GM12878 (cell line): Measurements from ENCODE around the gene FOSL1. TPM values are rescaled to one million over a fixed set of nuclear protein-coding genes. Genes with fewer than 3 reads are reported as not detected.

Source experiments
- ATAC-seq: fragments of 200-7000 bp; cut with Tn5 transposase; 3 replicates; pipeline ENCODE4 v1.9.1; 2020; ENCODE audit warnings: mild to moderate bottlenecking, moderate library complexity
- BruUV-seq: library from RNA; stranded (reverse); fragments of 400-500 nt; replicated peaks from 2 replicates; lab custom pipeline; 2021; lab: Mats Ljungman, UMichigan
- CTCF ChIA-PET: fragments of 300-600 bp; sonication (Branson Sonifier 250); formaldehyde crosslinking; extraction: SDS; loops from one replicate; lab custom pipeline; 2021; ENCODE audit warnings: inconsistent platforms; lab: Yijun Ruan, JAX
- POLR2A ChIA-PET: fragments of 350-600 bp; formaldehyde crosslinking; extraction: SDS; loops from one replicate; lab custom pipeline; 2021; ENCODE audit warnings: inconsistent platforms; lab: Charles Lee
- RAD21 ChIA-PET: fragments of 300-600 bp; sonication (Branson Sonifier 250); formaldehyde crosslinking; loops from one replicate; lab custom pipeline; 2023; ENCODE audit warnings: antibody characterized with exemption; ENCODE audit not compliant: unreplicated experiment; lab: Charles Lee
- SMC1A ChIA-PET: fragments of 300-600 bp; sonication (Branson Sonifier 250); formaldehyde crosslinking; loops from one replicate; lab custom pipeline; 2023; ENCODE audit not compliant: unreplicated experiment, uncharacterized antibody; lab: Charles Lee
- DNase-seq: peaks from one replicate; pipeline ENCODE4 v3.0.0-alpha.2; 2011; ENCODE audit warnings: low read depth, low spot score
- FAIRE-seq: peaks from 3 replicates; lab custom pipeline; 2011; peaks lifted over from hg19 to GRCh38; lab: Jason Lieb, UNC
- H2AFZ ChIP-seq: 2 replicates; pipeline ENCODE4 v1.6.0; 2011; ENCODE audit warnings: low read depth, low read length, control low read depth; ENCODE audit not compliant: control insufficient read depth
- H3K27ac ChIP-seq: 2 replicates; pipeline ENCODE4 v1.5.1; 2011; ENCODE audit warnings: control low read depth; ENCODE audit not compliant: control insufficient read depth, insufficient read depth
- H3K27me3 ChIP-seq, 2 experiments: replicated peaks in 1 of 2; 2 replicates each; pipeline versions ENCODE4 v1.6.0 to v1.6.1; 2011; ENCODE audit warnings: low read length in 1 of 2; ENCODE audit not compliant: control insufficient read depth in 2 of 2, insufficient read depth in 2 of 2
- H3K36me3 ChIP-seq, 2 experiments: 2 replicates each; pipeline ENCODE4 v1.5.1; 2011; ENCODE audit warnings: low read length in 1 of 2; ENCODE audit not compliant: control insufficient read depth in 2 of 2, insufficient read depth in 2 of 2
- H3K4me1 ChIP-seq: 2 replicates; pipeline ENCODE4 v1.6.1; 2011; ENCODE audit warnings: mild to moderate bottlenecking, low read length, moderate library complexity, mixed read lengths; ENCODE audit not compliant: control insufficient read depth, insufficient read depth
- H3K4me2 ChIP-seq: 2 replicates; pipeline ENCODE4 v1.6.0; 2011; ENCODE audit warnings: control low read depth; ENCODE audit not compliant: control insufficient read depth, insufficient read depth
- H3K4me3 ChIP-seq: fragments of 200-600 bp; sonication (generic); 2 replicates; pipeline ENCODE4 v1.5.1; 2016
- H3K79me2 ChIP-seq: 2 replicates; pipeline ENCODE4 v1.6.0; 2011; ENCODE audit warnings: low read length; ENCODE audit not compliant: control insufficient read depth, insufficient read depth
- H3K9ac ChIP-seq: 2 replicates; pipeline ENCODE4 v1.8.0; 2011; ENCODE audit warnings: low read length, control low read depth, mixed read lengths; ENCODE audit not compliant: control insufficient read depth, insufficient read depth
- H3K9me3 ChIP-seq: replicated peaks from 3 replicates; pipeline ENCODE4 v1.5.1; 2011; ENCODE audit warnings: mild to moderate bottlenecking, low read length; ENCODE audit not compliant: control insufficient read depth, insufficient read depth
- H4K20me1 ChIP-seq: 2 replicates; pipeline ENCODE4 v1.6.0; 2011; ENCODE audit not compliant: control insufficient read depth, insufficient read depth
- HDAC6 ChIP-seq: fragments of 200-600 bp; sonication (generic); IDR thresholded peaks from one replicate; pipeline ENCODE4 v1.8.0; 2017; ENCODE audit warnings: antibody characterized with exemption; ENCODE audit not compliant: unreplicated experiment
- IRF5 ChIP-seq: fragments of 450-650 bp; IDR thresholded peaks from 2 replicates; pipeline ENCODE4 v1.6.1; 2017; ENCODE audit warnings: borderline replicate concordance
- NR2C2 ChIP-seq: IDR thresholded peaks from 2 replicates; pipeline ENCODE4 v1.6.1; 2011; ENCODE audit warnings: borderline replicate concordance, low read depth; ENCODE audit not compliant: control insufficient read depth, insufficient read length
- POLR2AphosphoS2 ChIP-seq: IDR thresholded peaks from 2 replicates; pipeline ENCODE4 v1.6.1; 2011; ENCODE audit warnings: low read depth, mild to moderate bottlenecking, low read length, improper control_type of control experiment, moderate library complexity
- POLR2AphosphoS5 ChIP-seq: IDR thresholded peaks from 2 replicates; pipeline ENCODE4 v1.6.1; 2011; ENCODE audit warnings: mild to moderate bottlenecking, low read length, inconsistent platforms
- ZZZ3 ChIP-seq: IDR thresholded peaks from 2 replicates; pipeline ENCODE4 v1.6.1; 2011; ENCODE audit warnings: low read depth; ENCODE audit not compliant: control insufficient read depth, insufficient read length
- WGBS: methylation state at CpG from one replicate; pipeline ENCODE4 v1.1.6; 2016; ENCODE audit warnings: low lambda C conversion rate; ENCODE audit not compliant: insufficient replicate concordance, insufficient coverage; ENCODE audit errors: missing lambda C conversion rate; 5-methylcytosine and 5-hydroxymethylcytosine counted together
- in situ Hi-C: fragments of 300-500 bp; cut with MboI; formaldehyde crosslinking; loops from 9 replicates; pipeline ENCODE4 v1.14.3; 2018; ENCODE audit warnings: mixed read lengths
- intact Hi-C: fragments of 100-400 bp; cut with micrococcal nuclease; formaldehyde crosslinking; loops from one replicate; pipeline ENCODE4 v1.14.2; 2022; ENCODE audit not compliant: unreplicated experiment
- polyA plus RNA-seq, 11 experiments: library from polyadenylated mRNA; depleted of rRNA in 4 of 11; unstranded in 6 of 11; stranded (reverse) in 5 of 11; fragments of >200 nt; fragmentation: Nextera tagmentation in 4 of 11; fragmentation: Illumina TruSeq in 1 of 11; extraction: Ambion mirVana in 4 of 11; extraction: Trizol in 1 of 11; gene quantifications; 1 replicate in 1 of 11; 2 replicates in 10 of 11; pipeline versions ENCODE4 v1.2.1 to v1.2.3, GENCODE V29; 2011 to 2016; ENCODE audit warnings: inconsistent platforms in 2 of 11, missing spikeins in 2 of 11, low read depth in 1 of 11
- total RNA-seq, 4 experiments: library from RNA; depleted of rRNA in 3 of 4; stranded (reverse); fragments of >200 nt in 3 of 4; fragmentation: Illumina TruSeq in 1 of 4; extraction: Trizol in 1 of 4; gene quantifications; 2 replicates each; pipeline versions ENCODE4 v1.2.1 to v1.2.3, GENCODE V29; 2013 to 2021
- TF ChIP-seq, protein P1 (sequence below): fragments of 450-650 bp; IDR thresholded peaks from 2 replicates; pipeline ENCODE4 v1.6.1; 2016; ENCODE audit warnings: mild to moderate bottlenecking, moderate library complexity, borderline replicate concordance

The FOSL1 gene
- total and polyA plus RNA-seq, 10 of the 15 experiments (the other 5 are each of a cell fraction or from before 2014, with no cell fraction given): 0.82 to 5.4 (median 2.1) TPM

GRCh38 chr11:65894034-65894591, 6.1 kb downstream of the FOSL1 start (continued):
- TF ChIP-seq NR2C2: no peak
- TF ChIP-seq ZZZ3: no peak
- TF ChIP-seq, protein P1, sequence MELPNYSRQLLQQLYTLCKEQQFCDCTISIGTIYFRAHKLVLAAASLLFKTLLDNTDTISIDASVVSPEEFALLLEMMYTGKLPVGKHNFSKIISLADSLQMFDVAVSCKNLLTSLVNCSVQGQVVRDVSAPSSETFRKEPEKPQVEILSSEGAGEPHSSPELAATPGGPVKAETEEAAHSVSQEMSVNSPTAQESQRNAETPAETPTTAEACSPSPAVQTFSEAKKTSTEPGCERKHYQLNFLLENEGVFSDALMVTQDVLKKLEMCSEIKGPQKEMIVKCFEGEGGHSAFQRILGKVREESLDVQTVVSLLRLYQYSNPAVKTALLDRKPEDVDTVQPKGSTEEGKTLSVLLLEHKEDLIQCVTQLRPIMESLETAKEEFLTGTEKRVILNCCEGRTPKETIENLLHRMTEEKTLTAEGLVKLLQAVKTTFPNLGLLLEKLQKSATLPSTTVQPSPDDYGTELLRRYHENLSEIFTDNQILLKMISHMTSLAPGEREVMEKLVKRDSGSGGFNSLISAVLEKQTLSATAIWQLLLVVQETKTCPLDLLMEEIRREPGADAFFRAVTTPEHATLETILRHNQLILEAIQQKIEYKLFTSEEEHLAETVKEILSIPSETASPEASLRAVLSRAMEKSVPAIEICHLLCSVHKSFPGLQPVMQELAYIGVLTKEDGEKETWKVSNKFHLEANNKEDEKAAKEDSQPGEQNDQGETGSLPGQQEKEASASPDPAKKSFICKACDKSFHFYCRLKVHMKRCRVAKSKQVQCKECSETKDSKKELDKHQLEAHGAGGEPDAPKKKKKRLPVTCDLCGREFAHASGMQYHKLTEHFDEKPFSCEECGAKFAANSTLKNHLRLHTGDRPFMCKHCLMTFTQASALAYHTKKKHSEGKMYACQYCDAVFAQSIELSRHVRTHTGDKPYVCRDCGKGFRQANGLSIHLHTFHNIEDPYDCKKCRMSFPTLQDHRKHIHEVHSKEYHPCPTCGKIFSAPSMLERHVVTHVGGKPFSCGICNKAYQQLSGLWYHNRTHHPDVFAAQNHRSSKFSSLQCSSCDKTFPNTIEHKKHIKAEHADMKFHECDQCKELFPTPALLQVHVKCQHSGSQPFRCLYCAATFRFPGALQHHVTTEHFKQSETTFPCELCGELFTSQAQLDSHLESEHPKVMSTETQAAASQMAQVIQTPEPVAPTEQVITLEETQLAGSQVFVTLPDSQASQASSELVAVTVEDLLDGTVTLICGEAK: peak; percentile 79
- no peak for TF ChIP-seq HDAC6

- no peak overlapping the region for H2AFZ ChIP-seq
- WGBS: 13% methylated on average over 10 of the region's 10 CpGs
- ATAC-seq: no peak
- peak overlapping the region; percentile 99 for H3K4me2 ChIP-seq
- H3K36me3 ChIP-seq: no peaks in the 10 kb centered on the region
- H3K9ac ChIP-seq: peak overlapping the region; percentile 94
- no peaks in the 10 kb centered on the region for H3K27me3 ChIP-seq
- peak; percentile 26; the same call in 1 of the 2 replicates for TF ChIP-seq POLR2AphosphoS5
- TF ChIP-seq POLR2AphosphoS2: peak; percentile 74
- TF ChIP-seq IRF5: no peak
- TF ChIP-seq, all 136 proteins: peak for 2
- no TSS peak for BruUV-seq
- FAIRE-seq: no peak
- SMC1A ChIA-PET: interaction anchor here (1.1 to 6.7 kb wide), 5 partner anchors 9 to 96 kb away, joined by 3 to 52 read pairs (median 12); partner anchors contain the start of genes CFL1 and MUS81
- intact Hi-C loops: loop anchor here (5.0 to 10.0 kb wide), 2 partner anchors 35 to 242 kb away; no protein-coding TSS in a partner anchor
- in situ Hi-C loops: no loop called here
- no peaks in the 10 kb centered on the region for H4K20me1 ChIP-seq
- no peaks in the 10 kb centered on the region for H3K9me3 ChIP-seq
- H3K4me3 ChIP-seq: peak overlapping the region; percentile 98
- H3K79me2 ChIP-seq: peaks cover 49% of the 10 kb centered on the region
- CTCF ChIA-PET: interaction anchor here (0.8 to 9.2 kb wide), 12 partner anchors 8 to 181 kb away, joined by 3 to 146 read pairs (median 4); partner anchors contain the start of genes BANF1, CFL1, EIF1AD and MUS81
- RAD21 ChIA-PET: interaction anchor here (1.3 to 8.0 kb wide), 5 partner anchors 8 to 70 kb away, joined by 4 to 76 read pairs (median 18); partner anchors contain the start of genes C11orf68, CFL1, FOSL1 and MUS81
- H3K27ac ChIP-seq: 0 out of 2 replicates have a peak overlapping the region, but pooled peaks have one; percentile 22
- H3K4me1 ChIP-seq: peaks cover 27% of the 10 kb centered on the region
- DNase-seq: no peak
- POLR2A ChIA-PET: interaction anchor here (1.2 to 7.4 kb wide), 8 partner anchors 9 to 80 kb away, joined by 3 to 155 read pairs (median 3); partner anchors contain the start of genes CFL1, FOSL1, MUS81 and SART1
Observed at GRCh38 chr11:65892661-65893317, 7.4 kb downstream of the FOSL1 start.
